AG04450 (cell line): ENCODE data around the gene AUTS2. TPM values are rescaled to one million over a fixed set of nuclear protein-coding genes. Genes with fewer than 3 reads are reported as not detected.

Experiments used
- CTCF ChIA-PET: fragments of 300-600, 350-600 bp; formaldehyde crosslinking; extraction: SDS; loops from one replicate; lab custom pipeline; 2022; ENCODE audit warnings: antibody characterized with exemption, inconsistent platforms; lab: Charles Lee
- POLR2A ChIA-PET: fragments of 350-600 bp; formaldehyde crosslinking; extraction: SDS; loops from one replicate; lab custom pipeline; 2021; ENCODE audit warnings: antibody characterized with exemption, inconsistent platforms; lab: Yijun Ruan, JAX
- DNase-seq: peaks from one replicate; pipeline ENCODE4 v3.0.0-alpha.2; 2011; ENCODE audit warnings: low read depth, low spot score
- H3K27ac ChIP-seq: one replicate; pipeline ENCODE4 v1.5.1; 2012; ENCODE audit warnings: low read depth, low read length, control low read depth
- H3K27me3 ChIP-seq: one replicate; pipeline ENCODE4 v1.6.0; 2012; ENCODE audit warnings: low read length; ENCODE audit not compliant: control insufficient read depth, insufficient read depth
- H3K4me3 ChIP-seq: 2 replicates; pipeline ENCODE4 v1.5.1; 2011; ENCODE audit warnings: mild to moderate bottlenecking, low read depth, low read length, control low read depth
- H3K9me3 ChIP-seq: 2 replicates; pipeline ENCODE4 v1.5.1; 2012; ENCODE audit warnings: low read length; ENCODE audit not compliant: control insufficient read depth, insufficient read depth
- CTCF ChIP-seq: IDR thresholded peaks from 2 replicates; pipeline ENCODE4 v1.5.1; 2011; ENCODE audit warnings: low read depth, low read length, control low read depth, inconsistent platforms
- polyA plus RNA-seq: library from polyadenylated mRNA; depleted of rRNA; stranded (reverse); fragments of >200 nt; gene quantifications from 2 replicates; pipeline ENCODE4 v1.2.3, GENCODE V29; 2011

AUTS2 gene
- polyA plus RNA-seq, 1 experiment, result 1.5 TPM

GRCh38 chr7:69773535-69774225 is 175.4 kb downstream of the AUTS2 start:
- ChIA-PET CTCF (no interaction called here), POLR2A (no interaction called here)
- Histone ChIP-seq H3K9me3 (no peaks in the 10 kb centered on the region), H3K27me3 (no peaks in the 10 kb centered on the region), H3K27ac (no peak overlapping the region), H3K4me3 (no peak overlapping the region)
- TF ChIP-seq CTCF, result no peak
- DNase-seq, result no peak

GRCh38 chr7:69775231-69775771 is 177.0 kb downstream of the AUTS2 start:
- H3K27me3 ChIP-seq, result no peaks in the 10 kb centered on the region
- no peak overlapping the region for H3K4me3 ChIP-seq
- no peak for TF ChIP-seq CTCF
- POLR2A ChIA-PET, result no interaction called here
- no peak for DNase-seq
- no peaks in the 10 kb centered on the region for H3K9me3 ChIP-seq
- CTCF ChIA-PET, result no interaction called here
- H3K27ac ChIP-seq, result no peak overlapping the region

GRCh38 chr7:69776611-69777010 is 178.3 kb downstream of the AUTS2 start:
- Histone ChIP-seq H3K27me3 (no peaks in the 10 kb centered on the region), H3K9me3 (no peaks in the 10 kb centered on the region), H3K27ac (no peak overlapping the region), H3K4me3 (no peak overlapping the region)
- TF ChIP-seq CTCF, result no peak
- DNase-seq, result no peak
- ChIA-PET CTCF (no interaction called here), POLR2A (no interaction called here)

- DNase-seq, result no peak
- ChIA-PET CTCF (no interaction called here), POLR2A (no interaction called here)
- Histone ChIP-seq H3K27me3 (no peaks in the 10 kb centered on the region), H3K4me3 (no peak overlapping the region), H3K9me3 (no peaks in the 10 kb centered on the region), H3K27ac (no peak overlapping the region)
- TF ChIP-seq CTCF, result no peak
These were observed 179.9 kb downstream of the AUTS2 start for GRCh38 chr7:69778138-69778537.

GRCh38 chr7:69780379-69780778 is 182.1 kb downstream of the AUTS2 start:
- H3K4me3 ChIP-seq, result no peak overlapping the region
- ChIA-PET CTCF (no interaction called here), POLR2A (no interaction called here)
- DNase-seq, result no peak
- no peaks in the 10 kb centered on the region for H3K9me3 ChIP-seq
- no peaks in the 10 kb centered on the region for H3K27me3 ChIP-seq
- TF ChIP-seq CTCF, result no peak
- H3K27ac ChIP-seq, result no peak overlapping the region
